Parathyroid adenoma (tissue), 2 donors: Measurements from ENCODE around the gene ACAN.

Experiments
- H2AFZ ChIP-seq: fragments of 300-600 bp; sonication (generic); one replicate; pipeline ENCODE4 v1.7.0; 2017; ENCODE audit warnings: antibody characterized with exemption, mild to moderate bottlenecking
- H3K27ac ChIP-seq: fragments of 300-600 bp; sonication (generic); one replicate; pipeline ENCODE4 v1.7.0; 2017
- H3K27me3 ChIP-seq: fragments of 300-600 bp; sonication (generic); one replicate; pipeline ENCODE4 v1.7.0; 2017; ENCODE audit warnings: low read length; ENCODE audit not compliant: control insufficient read depth, insufficient read depth
- H3K36me3 ChIP-seq: fragments of 300-600 bp; sonication (generic); one replicate; pipeline ENCODE4 v1.7.0; 2017; ENCODE audit warnings: low read length; ENCODE audit not compliant: control insufficient read depth, insufficient read depth
- H3K4me1 ChIP-seq: fragments of 300-600 bp; sonication (generic); one replicate; pipeline ENCODE4 v1.7.0; 2017; ENCODE audit warnings: control low read depth
- H3K4me2 ChIP-seq: fragments of 300-600 bp; sonication (generic); one replicate; pipeline ENCODE4 v1.7.0; 2017; ENCODE audit warnings: low read length
- H3K4me3 ChIP-seq: fragments of 300-600 bp; sonication (generic); one replicate; pipeline ENCODE4 v1.7.0; 2017; ENCODE audit warnings: low read depth, low read length
- H3K79me2 ChIP-seq: fragments of 300-600 bp; sonication (generic); one replicate; pipeline ENCODE4 v1.7.0; 2017; ENCODE audit warnings: control low read depth
- H3K9ac ChIP-seq: fragments of 300-600 bp; sonication (generic); one replicate; pipeline ENCODE4 v1.7.0; 2017; ENCODE audit warnings: mild to moderate bottlenecking
- H3K9me3 ChIP-seq: fragments of 300-600 bp; sonication (generic); one replicate; pipeline ENCODE4 v1.7.0; 2017; ENCODE audit warnings: low read length; ENCODE audit not compliant: control insufficient read depth
- TF ChIP-seq, protein P1 (sequence below): fragments of 300-600 bp; sonication (generic); IDR thresholded peaks from one replicate; pipeline ENCODE4 v1.7.0; 2017; ENCODE audit warnings: antibody characterized with exemption, mild to moderate bottlenecking
- donor health status: primary hyperparathyroidism.

The ACAN gene

DNA sequence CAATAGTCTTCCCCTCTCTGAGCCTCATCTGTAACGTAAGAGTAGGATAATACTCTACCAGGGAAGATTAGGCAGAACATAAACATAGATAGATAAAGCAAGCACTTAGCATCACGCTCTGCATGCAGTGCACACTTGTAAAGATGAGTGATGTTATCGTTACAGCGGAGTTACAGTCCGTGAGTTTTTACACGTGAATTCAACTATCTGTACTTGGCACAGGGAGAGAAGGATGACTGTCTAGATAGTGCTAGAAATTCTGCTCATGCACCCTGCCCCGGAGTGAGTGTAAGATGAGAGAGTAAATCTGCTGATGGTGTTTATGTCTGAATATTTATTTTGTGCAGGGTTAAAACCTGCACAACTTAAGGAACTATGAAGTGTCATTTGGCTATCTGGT lies 56.3 kb downstream of the ACAN start:
- no peaks in the 10 kb centered on the region for H3K4me1 ChIP-seq
- no peak overlapping the region for H3K9ac ChIP-seq
- TF ChIP-seq, protein P1, sequence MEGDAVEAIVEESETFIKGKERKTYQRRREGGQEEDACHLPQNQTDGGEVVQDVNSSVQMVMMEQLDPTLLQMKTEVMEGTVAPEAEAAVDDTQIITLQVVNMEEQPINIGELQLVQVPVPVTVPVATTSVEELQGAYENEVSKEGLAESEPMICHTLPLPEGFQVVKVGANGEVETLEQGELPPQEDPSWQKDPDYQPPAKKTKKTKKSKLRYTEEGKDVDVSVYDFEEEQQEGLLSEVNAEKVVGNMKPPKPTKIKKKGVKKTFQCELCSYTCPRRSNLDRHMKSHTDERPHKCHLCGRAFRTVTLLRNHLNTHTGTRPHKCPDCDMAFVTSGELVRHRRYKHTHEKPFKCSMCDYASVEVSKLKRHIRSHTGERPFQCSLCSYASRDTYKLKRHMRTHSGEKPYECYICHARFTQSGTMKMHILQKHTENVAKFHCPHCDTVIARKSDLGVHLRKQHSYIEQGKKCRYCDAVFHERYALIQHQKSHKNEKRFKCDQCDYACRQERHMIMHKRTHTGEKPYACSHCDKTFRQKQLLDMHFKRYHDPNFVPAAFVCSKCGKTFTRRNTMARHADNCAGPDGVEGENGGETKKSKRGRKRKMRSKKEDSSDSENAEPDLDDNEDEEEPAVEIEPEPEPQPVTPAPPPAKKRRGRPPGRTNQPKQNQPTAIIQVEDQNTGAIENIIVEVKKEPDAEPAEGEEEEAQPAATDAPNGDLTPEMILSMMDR: no peak
- no peaks in the 10 kb centered on the region for H3K27me3 ChIP-seq
- no peak overlapping the region for H3K4me3 ChIP-seq
- H2AFZ ChIP-seq: no peak overlapping the region
- no peaks in the 10 kb centered on the region for H3K9me3 ChIP-seq
- H3K4me2 ChIP-seq: no peak overlapping the region
- H3K79me2 ChIP-seq: no peaks in the 10 kb centered on the region
- no peak overlapping the region for H3K27ac ChIP-seq
- no peaks in the 10 kb centered on the region for H3K36me3 ChIP-seq

DNA sequence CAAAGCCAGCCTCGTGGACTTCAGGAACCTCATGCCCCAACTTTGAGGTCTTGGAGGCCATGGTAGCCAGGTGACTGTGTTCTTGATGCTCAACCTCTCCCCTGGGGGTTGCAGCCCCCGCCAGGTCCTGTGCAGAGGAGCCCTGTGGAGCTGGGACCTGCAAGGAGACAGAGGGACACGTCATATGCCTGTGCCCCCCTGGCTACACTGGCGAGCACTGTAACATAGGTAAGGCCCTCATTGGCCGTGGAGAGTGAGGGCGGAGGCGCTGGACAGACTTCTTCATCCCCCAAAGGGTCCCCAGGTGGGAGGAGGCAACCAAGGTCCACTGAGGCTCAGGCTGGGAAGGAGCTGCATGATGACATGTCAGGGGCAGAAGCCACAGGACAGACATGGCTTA lies 57.0 kb downstream of the ACAN start:
- no peak overlapping the region for H2AFZ ChIP-seq
- H3K36me3 ChIP-seq: no peaks in the 10 kb centered on the region
- H3K4me2 ChIP-seq: no peak overlapping the region
- H3K4me1 ChIP-seq: no peaks in the 10 kb centered on the region
- no peaks in the 10 kb centered on the region for H3K9me3 ChIP-seq
- TF ChIP-seq, protein P1: no peak
- H3K9ac ChIP-seq: no peak overlapping the region
- no peaks in the 10 kb centered on the region for H3K79me2 ChIP-seq
- no peak overlapping the region for H3K4me3 ChIP-seq
- no peaks in the 10 kb centered on the region for H3K27me3 ChIP-seq
- H3K27ac ChIP-seq: no peak overlapping the region

DNA sequence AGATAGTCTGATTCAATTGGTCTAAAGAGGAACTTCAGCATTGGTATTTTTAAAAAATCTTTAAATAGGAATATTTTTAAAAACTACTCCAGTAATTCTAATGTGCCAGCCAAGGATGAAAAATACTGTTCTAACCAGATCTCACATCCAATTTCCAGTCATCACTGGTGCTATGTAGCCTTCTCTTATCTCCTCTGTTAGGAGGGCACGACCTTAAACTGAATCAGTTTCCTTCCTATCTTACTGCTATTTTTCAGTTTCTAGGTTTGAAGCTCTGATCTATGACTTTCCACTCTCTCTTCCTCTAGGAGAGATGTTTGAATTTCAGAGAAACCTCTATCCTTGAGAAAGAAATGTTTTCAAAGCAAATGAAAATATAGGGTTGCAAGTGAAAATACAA lies 60.2 kb downstream of the ACAN start:
- H3K9me3 ChIP-seq: no peaks in the 10 kb centered on the region
- H3K79me2 ChIP-seq: no peaks in the 10 kb centered on the region
- H2AFZ ChIP-seq: no peak overlapping the region
- H3K9ac ChIP-seq: no peak overlapping the region
- TF ChIP-seq, protein P1: no peak
- H3K4me1 ChIP-seq: no peaks in the 10 kb centered on the region
- H3K27me3 ChIP-seq: no peaks in the 10 kb centered on the region
- no peak overlapping the region for H3K4me2 ChIP-seq
- no peak overlapping the region for H3K27ac ChIP-seq
- no peaks in the 10 kb centered on the region for H3K36me3 ChIP-seq
- H3K4me3 ChIP-seq: no peak overlapping the region

DNA sequence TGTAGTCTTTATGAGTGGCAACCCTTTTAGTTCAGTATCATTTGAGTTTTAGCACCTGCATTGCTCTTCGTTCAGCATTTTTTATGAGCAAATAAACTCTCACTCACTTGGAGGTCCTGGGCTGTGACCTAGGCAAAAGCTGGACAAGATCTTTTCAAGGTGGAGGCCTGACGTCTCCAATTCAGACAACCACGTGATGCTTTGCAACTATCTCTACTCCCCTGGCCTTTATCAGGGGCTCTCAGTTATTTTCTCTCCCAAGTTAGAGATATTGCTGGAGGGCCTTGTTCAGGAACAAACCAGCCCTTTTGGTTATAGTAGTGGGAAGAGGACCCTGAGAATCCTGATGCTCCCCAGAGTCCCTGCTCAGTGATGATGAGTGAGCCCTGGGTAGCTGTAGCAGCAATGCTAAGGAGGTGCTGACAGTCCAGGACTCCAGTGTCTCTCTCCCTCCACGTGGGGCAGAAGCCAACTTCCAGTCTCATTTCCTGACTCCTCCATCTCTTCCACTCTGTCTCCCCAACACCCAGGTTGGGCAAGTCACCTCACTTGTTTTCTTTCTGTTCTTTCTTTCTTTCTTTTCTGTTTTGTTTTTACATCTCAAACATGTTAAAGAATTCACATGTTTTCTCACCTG lies 61.7 kb downstream of the ACAN start:
- no peak overlapping the region for H3K27ac ChIP-seq
- no peaks in the 10 kb centered on the region for H3K79me2 ChIP-seq
- no peak overlapping the region for H2AFZ ChIP-seq
- H3K9me3 ChIP-seq: no peaks in the 10 kb centered on the region
- no peak overlapping the region for H3K9ac ChIP-seq
- no peaks in the 10 kb centered on the region for H3K27me3 ChIP-seq
- H3K4me3 ChIP-seq: no peak overlapping the region
- H3K4me1 ChIP-seq: no peaks in the 10 kb centered on the region
- no peak overlapping the region for H3K4me2 ChIP-seq
- H3K36me3 ChIP-seq: no peaks in the 10 kb centered on the region
- TF ChIP-seq, protein P1: no peak

DNA sequence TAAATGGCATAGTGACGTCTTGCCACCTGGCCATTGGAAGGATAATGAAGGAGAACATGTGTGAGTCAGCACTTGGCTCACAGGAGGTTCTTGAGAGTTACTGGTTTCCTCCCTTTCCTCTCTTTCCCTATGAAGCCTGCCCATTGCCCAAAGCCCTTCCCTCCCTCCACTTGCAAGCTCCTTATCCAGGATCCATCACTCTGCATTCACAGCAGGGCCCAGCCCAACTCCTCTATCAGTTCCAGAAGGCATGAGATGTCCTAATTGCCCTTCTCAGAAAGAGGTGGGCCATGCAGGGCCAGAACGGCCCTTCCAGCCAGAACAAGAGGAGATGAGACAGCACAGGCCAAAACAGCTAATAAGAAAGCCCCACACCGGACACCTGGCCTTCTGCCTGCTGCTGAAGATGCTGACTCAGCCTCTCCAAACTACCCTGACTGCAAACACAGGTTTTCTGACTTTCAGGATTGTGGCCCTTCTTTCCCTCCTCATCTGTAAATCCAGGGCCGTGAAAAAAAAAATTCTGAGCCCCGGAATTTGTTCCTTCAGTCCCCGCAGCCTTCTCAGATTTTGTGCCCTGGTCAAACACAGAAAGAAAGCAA lies 62.4 kb downstream of the ACAN start:
- Histone ChIP-seq H3K27me3 (no peaks in the 10 kb centered on the region), H3K4me2 (no peak overlapping the region), H3K4me1 (no peaks in the 10 kb centered on the region), H3K9ac (no peak overlapping the region), H3K36me3 (no peaks in the 10 kb centered on the region), H3K9me3 (no peaks in the 10 kb centered on the region), H3K79me2 (no peaks in the 10 kb centered on the region), H3K4me3 (no peak overlapping the region), H2AFZ (no peak overlapping the region), H3K27ac (no peak overlapping the region)
- TF ChIP-seq, protein P1: no peak
